HTR-8/SVneo (cell line): Measurements from ENCODE around the gene CKAP5.

ENCODE experiments used
- DNase-seq: peaks from one replicate; pipeline ENCODE4 v3.0.0; 2011; ENCODE audit warnings: low spot score, mixed read lengths; ENCODE audit not compliant: insufficient read length
- FAIRE-seq: peaks from 2 replicates; lab custom pipeline; 2011; peaks lifted over from hg19 to GRCh38; lab: Jason Lieb, UNC

Gene CKAP5

GRCh38 chr11:46845740-46846509 is at the start of gene CKAP5:
CKAP5 (minus strand) TSS chr11:46846280; CDS start chr11:46821231, 25,049 bp downstream.
- FAIRE-seq, result no peak

DNA sequence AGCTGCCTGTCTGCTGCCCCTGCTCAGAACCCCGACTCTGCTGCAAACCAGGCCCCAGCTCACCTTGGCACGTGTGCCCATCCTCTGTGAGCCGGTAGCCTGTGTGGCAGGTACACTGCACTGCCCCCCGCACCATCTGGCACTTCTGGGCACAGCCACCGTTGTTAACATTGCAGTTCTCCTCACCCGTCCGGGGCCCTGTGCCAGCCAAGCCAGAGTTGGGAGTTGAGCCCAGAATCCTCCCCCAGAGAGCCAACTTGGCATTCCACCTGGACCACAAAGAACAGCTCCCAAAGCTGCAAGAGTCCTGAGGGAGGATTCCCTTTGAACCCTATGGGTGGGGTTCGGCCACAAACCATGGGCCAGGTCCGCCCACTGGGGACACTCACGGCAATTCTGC is 49.7 kb upstream of the CKAP5 start:
- no peak for FAIRE-seq
- no peak for DNase-seq

More at GRCh38 chr11:46845740-46846509, at the start of gene CKAP5:
- DNase-seq, result peak; percentile 96

DNA sequence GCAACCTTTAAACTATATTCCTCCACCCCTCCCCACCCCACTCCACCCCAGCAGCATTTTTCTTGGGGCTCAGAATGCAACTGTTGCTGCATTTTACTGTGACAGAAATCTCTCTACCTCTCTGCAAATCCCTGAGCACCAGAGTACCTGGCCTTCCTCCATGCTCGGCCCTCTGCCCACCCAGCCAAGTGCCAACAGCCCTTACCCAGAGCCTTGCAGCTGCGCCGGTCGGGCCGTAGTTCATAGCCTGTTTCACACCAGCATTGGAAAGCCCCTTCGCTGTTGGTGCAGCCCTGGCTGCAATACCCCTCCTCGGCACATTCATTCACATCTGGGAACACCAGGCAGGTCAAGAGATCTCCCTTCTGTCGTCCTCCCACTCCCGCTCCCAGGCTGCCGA is 48.9 kb upstream of the CKAP5 start:
- no peak for FAIRE-seq
- no peak for DNase-seq

DNA sequence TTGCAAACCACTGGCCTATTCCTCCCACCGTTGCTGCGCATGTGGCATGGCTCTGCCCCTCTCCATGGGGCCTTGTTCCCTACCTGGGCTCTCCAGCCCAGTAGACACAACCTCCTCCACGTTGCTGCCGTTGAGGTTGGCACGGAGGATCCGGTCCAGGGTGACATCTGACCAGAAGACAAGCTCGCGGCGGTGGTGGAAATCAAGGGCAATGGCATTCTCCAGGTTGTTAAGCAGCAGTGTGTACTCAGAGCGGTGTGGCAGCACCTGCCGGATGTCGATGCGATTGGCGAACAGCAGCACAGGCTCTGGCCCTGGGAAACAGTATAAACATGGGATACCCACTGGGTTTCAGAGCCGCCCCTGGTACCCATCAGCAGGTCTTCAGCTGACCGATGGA is 48.4 kb upstream of the CKAP5 start:
- FAIRE-seq, result no peak
- DNase-seq, result no peak

DNA sequence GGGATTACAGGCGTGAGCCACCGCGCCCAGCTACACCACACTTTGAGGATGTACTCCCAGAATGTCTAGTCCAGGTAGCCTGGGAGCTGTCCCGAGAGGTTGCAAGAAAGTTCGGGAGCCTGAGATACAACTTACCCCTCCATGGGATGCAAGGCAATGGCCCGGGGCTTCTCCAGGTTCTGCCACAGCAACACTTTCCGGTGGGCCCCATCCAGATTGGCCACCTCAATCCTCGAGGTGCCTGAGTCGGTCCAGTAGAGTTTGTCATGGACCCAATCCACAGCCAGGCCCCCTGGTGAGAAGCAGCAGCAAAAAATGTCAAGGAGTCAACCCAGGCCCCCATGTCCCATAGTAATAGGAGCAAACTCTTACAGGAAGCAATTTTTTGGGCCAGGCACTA is 46.8 kb upstream of the CKAP5 start:
- FAIRE-seq, result no peak
- DNase-seq, result no peak

DNA sequence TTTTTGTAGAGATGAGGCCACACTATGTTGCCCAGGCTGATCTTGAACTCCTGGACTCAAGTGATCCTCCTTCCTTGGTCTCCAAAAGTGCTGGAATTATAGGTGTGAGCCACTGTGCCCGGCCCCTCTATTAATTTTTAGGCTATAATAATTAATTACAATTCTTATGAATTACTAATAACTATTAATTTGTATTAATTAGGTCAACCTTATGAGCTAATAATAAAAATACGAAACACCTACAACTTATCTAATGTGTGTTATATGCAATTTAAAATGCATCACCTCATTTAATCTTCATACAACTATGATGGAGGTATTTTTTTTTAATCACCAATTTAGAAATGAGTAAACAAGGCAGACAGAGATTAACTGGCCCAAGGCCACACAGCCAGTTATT is 46.0 kb upstream of the CKAP5 start:
- FAIRE-seq (no peak), DNase-seq (no peak)

DNA sequence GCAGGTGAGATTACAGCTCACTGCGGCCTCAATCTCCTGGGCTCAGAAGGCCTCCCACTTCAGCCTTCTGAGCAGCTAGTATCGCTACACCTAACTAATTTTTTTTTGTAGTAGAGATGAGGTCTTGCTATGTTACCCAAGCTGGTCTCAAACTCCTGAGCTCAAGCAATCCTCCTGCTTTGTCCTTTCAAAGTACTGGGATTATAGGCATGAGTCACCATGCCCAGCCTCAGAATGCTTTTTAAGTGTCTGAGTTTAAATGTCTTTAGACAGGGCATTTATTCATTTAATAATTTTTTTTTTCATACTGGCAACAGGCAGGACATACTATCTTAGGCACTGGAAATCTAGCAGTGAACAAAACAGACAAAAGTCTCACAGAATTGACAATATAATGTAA is 44.6 kb upstream of the CKAP5 start:
- FAIRE-seq, result no peak
- DNase-seq, result no peak

- peak; percentile 80 for FAIRE-seq
- DNase-seq, result peak; percentile 74
These were observed 43.8 kb upstream of the CKAP5 start for GRCh38 chr11:46889689-46890475.

DNA sequence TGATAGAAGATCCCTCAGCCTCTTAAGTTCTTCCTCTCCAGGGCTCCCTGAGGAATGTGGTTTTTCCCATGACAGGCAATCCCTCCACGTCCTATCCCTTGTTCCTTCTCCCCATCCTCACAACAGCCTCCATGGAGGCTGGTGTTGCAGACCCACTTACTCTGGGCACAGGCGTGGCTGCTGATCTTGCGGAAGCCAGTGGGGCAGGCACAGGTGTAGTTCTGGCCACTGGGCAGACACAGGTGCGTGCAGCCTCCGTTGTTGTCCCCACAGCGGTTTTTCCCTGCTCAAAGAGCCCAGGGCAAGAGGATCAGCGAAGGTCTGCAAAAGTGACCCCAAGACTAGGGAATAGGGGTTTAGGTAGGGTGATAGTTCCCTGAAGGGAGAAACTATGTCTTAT is 43.2 kb upstream of the CKAP5 start:
- FAIRE-seq (no peak), DNase-seq (no peak)

GRCh38 chr11:46888636-46889035 is 42.6 kb upstream of the CKAP5 start:
- FAIRE-seq (no peak), DNase-seq (no peak)

- FAIRE-seq (no peak), DNase-seq (no peak)
These were observed 40.1 kb upstream of the CKAP5 start for GRCh38 chr11:46886211-46886610.

DNA sequence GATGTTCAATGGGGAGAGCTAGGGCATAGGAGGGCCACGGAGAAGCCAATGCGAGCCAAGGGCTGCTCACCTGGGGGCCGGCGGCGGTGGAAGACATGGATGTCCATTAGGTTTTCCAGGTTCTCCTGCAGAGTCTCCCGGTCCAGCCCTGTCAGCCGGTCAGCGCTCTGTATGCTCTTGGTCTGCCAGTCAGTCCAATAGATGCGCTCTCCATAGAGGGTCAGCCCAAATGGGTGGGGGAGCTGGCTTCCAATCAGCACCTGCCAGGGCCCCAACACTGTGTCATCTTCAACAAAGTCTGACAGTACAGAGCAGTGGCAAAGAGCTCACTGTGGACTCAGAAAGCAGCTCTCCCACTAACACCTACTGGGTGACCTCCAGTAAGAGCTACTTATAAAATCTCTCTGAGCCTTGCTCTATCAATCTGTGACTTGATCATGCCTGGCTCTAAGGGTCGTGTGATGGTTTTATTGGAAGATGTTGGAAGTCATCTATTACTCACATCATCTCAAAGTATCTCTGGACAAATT is 33.0 kb upstream of the CKAP5 start:
- no peak for DNase-seq
- no peak for FAIRE-seq

GRCh38 chr11:46877580-46877979 is 31.5 kb upstream of the CKAP5 start:
- DNase-seq (no peak), FAIRE-seq (no peak)

GRCh38 chr11:46876471-46876870 is 30.4 kb upstream of the CKAP5 start:
- FAIRE-seq (no peak), DNase-seq (no peak)

GRCh38 chr11:46874586-46874985 is 28.5 kb upstream of the CKAP5 start:
- FAIRE-seq (no peak), DNase-seq (no peak)

DNA sequence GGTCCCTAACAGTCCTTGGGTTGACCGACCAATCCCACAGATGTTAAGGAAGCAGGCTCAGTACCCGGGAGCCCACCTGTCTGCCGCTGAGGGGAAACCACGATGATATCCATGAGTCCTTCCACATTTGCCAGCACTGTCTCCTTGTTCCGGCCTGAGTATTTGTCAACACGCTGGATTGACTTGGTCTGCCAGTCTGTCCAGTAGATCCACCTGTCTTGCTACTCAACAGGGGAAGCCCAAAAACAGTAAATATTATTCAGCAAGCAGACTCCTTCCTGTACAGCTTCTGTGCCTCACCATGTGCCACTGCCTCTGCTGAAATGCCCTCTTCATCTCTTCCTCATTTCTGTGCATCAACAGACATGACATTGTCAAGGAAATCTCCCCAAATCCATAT is 22.8 kb upstream of the CKAP5 start:
- no peak for DNase-seq
- no peak for FAIRE-seq

- no peak for FAIRE-seq
These were observed 19.3 kb upstream of the CKAP5 start for GRCh38 chr11:46865340-46865739.

GRCh38 chr11:46860218-46860617 is 14.1 kb upstream of the CKAP5 start:
- no peak for FAIRE-seq
- no peak for DNase-seq

More at GRCh38 chr11:46865340-46865739, 19.3 kb upstream of the CKAP5 start:
- no peak for DNase-seq

DNA sequence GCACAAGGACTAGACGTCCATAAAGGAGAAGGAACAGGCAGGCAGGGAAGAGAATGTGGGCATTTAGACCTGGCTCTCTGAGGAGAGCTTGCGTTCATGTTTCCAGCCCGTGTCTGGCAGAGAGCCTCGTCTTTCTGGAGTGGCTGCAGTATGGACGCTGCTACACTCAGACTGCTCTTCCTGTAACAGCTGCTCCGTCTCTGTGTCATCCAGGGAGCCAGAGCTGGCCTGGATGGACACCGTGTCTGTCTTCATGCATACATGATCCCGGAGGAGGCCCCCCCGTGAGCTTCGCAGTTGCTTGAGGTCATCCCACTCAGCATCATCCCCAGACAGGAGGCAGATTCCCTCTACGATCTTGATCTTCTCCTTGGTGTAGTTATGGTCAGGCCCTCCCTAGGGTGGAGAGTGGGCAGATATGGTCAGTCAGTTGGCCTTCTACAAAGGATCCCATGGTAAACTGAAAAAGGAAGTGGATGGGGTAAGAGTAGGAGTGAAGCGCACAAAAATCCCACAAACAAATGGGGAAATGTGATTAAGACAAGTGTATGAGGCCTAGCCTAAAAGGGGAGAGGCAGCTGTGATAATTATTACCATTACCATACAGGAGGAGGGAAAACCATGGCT is 13.0 kb upstream of the CKAP5 start:
- FAIRE-seq, result no peak
- no peak for DNase-seq

GRCh38 chr11:46857666-46858065 is 11.6 kb upstream of the CKAP5 start:
- DNase-seq (no peak), FAIRE-seq (no peak)
